IMR-90 (cell line): ENCODE results near the gene RAPGEF3.

ENCODE experiments used
- CTCF ChIP-seq: conservative IDR thresholded peaks from 2 replicates; pipeline ENCODE4 v1.5.1; 2012; ENCODE audit warnings: mild to moderate bottlenecking, low read depth, low read length, improper control_type of control experiment
- TF ChIP-seq, protein P1 (sequence below): fragments of 150-350 bp; IDR thresholded peaks from 2 replicates; pipeline ENCODE4 v1.6.1; 2017; ENCODE audit warnings: mild to moderate bottlenecking, antibody characterized with exemption, low read length, low read depth

DNA sequence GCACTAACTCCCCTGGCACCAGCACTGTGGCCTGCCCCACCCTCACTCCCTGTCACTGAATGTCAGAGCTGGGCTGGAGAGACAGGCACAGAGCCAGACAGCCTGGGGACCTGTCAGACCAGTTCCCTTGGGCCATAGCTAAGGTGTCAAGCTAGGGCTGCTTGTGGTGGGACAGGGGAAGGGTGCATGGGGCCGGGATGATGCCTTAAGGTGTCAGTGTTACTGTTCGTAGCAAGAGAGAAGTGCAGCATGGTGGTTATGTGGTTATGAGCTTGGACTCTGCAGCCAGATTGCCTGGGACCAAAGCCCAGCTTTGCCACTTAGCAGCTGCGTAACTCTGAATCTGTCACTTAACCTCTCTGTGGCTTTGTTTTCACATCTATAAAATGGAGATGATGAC is 3.8 kb downstream of the RAPGEF3 start:
- TF ChIP-seq CTCF = no peak
- TF ChIP-seq, protein P1, sequence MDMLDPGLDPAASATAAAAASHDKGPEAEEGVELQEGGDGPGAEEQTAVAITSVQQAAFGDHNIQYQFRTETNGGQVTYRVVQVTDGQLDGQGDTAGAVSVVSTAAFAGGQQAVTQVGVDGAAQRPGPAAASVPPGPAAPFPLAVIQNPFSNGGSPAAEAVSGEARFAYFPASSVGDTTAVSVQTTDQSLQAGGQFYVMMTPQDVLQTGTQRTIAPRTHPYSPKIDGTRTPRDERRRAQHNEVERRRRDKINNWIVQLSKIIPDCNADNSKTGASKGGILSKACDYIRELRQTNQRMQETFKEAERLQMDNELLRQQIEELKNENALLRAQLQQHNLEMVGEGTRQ = no peak
